NCI-H1105 treated with DMSO at 0.1 percent for 48 hours (cell line): ENCODE measurements around the gene FTSJ3.
"Not testable (repeated sequence)": the region's sequence is repeated elsewhere in the genome, so short reads cannot be mapped to it uniquely, and the experiment has no call there.

Experiments
- DNase-seq: peaks from one replicate; lab custom pipeline; 2025; lab: John Stamatoyannopoulos, UW

FTSJ3 gene

GRCh38 chr17:63826468-63827001 is 928 bp downstream of the FTSJ3 start:
- no peak for DNase-seq

DNA sequence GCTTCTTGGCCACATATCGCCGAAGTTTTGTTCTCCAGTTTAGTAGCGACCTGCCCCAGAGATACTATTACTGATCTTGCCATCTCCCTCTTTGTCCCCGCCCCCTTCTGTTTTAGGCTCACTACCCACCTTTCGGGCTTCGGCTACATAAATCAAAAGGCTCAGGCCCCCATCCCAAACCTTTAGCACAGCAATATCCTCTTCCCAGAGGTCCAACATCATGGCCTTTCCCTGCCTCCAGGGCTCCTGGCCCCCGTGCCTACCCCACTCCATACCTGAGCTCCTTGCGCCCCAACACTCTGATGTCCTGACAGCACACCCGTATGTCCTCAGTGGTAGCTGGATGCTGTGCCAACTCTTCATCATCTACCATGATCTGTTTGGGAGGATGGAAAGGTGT is 3.1 kb downstream of the FTSJ3 start:
- DNase-seq, result no peak

- DNase-seq, result no peak
These were observed 3.7 kb downstream of the FTSJ3 start for GRCh38 chr17:63823659-63824331.

- DNase-seq, result no peak
These were observed 4.9 kb downstream of the FTSJ3 start for GRCh38 chr17:63822537-63822936.

DNA sequence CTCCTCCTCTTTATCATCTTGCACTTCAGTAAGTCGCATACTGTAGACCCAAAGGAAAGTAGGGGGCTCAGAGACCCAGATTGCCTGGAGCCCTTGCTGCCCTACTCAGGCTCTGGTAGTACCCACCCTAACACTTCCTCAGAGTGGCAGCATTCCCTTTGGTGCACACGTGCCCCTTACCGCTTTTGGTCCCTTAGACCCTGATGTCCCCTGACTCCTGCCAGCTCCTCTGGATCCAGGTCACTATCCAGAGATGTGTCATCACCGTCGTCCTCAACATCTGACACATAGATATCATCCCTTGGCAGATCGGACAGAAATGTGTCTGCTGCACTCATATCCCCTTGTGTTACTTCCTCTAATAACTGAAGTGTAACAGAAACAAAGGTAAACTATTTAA is 5.7 kb downstream of the FTSJ3 start:
- no peak for DNase-seq

- DNase-seq, result no peak
These were observed 6.4 kb downstream of the FTSJ3 start for GRCh38 chr17:63820963-63821561.

DNA sequence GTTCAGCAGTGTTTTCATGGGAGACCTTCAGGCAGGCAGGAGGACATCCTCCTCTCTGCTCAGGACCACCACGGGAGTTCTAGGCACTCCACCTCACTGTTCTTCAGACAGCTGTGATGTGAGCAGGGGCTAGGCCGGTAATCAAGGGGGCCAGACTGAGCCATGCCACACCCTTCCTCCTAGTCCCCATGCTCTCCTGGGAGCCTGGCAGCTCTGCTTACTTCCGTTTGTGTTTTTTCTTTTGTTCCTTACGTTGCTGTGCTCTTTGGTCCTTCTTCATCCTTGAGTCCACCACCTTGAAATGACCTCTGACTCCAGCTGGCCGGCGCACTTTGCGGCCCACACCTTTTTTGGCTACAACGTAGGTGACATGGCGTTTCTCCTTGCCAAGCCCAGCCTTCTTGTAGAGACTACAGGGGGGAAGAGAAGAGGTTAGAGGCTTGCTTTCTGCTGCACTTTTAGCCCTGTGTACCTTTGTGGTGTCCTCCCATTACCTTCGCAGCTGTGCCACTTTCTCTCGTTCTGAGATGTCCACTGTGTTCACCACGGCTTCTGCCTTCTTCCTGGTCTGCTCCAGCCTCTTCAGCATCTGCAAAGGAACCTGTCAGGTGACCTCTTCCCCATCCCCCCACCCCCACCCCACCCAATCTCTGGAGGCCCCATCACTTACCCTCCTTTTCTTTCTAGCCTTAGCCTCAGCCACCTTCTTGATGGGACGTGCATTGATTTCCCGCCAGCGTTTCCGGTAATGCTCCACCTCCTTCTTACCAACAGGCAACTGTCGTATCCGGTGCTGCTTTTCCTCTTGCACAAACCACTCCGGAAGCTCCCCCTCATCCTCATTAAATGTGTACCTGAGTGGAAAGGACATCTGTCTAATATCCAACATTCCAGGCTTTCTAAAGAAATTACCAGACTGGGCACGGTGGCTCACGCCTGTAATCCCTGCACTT is 7.6 kb downstream of the FTSJ3 start:
- no peak for DNase-seq

DNA sequence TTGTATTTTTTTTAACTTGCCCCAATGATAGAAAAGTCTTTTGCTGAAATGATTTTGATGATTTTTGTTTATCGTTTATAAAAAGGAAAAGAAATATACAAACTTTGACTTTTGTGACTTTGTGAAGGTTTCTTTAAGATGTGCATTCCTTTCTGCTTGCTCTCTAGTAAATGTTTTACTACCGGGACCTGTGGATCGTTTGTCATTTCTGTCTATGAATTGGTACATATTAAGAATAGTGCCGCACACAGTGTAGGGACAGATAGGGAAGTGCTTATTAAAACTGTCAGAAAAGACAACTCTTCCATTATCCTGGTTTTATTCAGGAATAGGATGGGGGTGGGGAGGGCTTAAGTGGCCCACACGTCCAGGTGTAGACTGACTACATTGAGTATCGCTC is 8.3 kb downstream of the FTSJ3 start:
- DNase-seq, result no peak

- no peak for DNase-seq
These were observed 9.6 kb downstream of the FTSJ3 start for GRCh38 chr17:63817736-63818385.

- no peak for DNase-seq
These were observed 10.8 kb downstream of the FTSJ3 start for GRCh38 chr17:63816669-63817068.

DNA sequence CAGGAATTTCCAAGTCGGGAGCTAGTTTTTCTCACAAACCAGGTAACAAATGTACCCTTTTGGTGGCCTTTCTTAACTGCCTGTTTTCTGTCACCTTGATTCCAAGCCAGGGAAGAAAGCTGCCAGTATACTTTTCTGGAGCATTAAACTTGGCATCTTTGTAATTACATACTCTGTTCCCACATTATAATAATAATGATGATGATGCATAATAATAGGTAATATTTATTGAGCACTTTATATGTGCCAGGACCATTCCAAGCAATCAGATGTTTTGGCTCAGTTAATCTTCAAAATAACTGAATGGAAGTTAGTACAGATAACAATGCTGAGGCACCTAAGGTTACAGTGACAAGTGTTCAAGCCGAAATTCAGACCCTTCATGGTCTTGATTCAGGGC is 11.3 kb downstream of the FTSJ3 start:
- DNase-seq, result no peak

DNA sequence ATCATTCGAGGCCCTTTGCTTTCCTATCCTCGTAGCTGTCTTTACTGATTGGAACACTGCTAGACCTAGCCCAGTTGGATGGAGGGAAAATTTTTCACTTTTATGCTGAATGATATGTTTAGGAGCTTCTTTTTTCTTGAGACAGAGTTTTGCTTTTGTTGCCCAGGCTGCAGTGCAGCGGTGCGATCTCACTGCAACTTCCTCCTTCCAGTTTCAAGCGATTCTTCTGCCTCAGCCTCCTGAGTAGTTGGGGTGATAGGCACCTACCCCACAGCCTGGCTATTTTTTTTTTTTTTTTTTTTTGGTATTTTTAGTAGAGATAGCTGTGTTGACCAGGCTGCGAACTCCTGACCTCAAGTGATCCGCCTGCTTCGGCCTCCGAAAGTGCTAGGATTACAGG is 17.5 kb downstream of the FTSJ3 start:
- DNase-seq, result no peak

DNA sequence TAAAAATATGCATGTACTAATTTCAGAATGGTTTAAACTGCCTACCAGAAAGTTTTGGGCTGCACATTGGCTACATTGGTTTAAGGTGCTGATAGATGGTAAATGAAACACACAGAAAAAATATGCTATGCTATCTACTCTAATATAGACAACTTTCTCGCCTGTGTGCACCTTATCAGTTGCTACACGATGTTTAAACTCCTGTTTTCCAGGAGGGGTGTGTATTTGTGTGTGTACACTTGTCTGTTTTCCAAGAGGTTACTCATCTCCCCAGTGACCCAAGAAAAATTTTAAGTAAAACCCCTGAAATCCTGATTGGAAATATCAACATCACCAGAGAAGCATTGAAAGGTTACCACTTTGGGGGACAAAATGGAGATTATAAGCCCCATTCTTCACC is 21.9 kb downstream of the FTSJ3 start:
- DNase-seq, result no peak

DNA sequence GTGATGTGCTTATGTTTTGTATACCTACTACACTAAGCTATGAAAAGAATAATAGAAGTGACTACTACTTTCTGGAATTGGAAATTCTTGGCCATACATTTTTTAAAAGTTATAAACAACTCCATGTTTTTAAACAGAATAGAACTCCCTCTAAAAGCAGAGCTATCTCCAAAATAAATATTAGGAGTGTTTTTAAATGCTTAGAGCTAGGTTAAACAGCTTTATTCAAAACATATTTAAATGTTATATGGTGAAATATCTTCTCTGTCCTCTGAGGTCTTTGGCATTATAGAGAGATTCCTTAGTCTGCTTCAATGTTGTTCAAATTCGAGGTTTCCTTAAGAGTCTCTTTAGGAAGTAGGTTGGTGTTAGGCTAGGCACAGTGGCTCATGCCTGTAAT is 23.1 kb downstream of the FTSJ3 start:
- no peak for DNase-seq

GRCh38 chr17:63800783-63801182 is 26.7 kb downstream of the FTSJ3 start:
- DNase-seq, result no peak

DNA sequence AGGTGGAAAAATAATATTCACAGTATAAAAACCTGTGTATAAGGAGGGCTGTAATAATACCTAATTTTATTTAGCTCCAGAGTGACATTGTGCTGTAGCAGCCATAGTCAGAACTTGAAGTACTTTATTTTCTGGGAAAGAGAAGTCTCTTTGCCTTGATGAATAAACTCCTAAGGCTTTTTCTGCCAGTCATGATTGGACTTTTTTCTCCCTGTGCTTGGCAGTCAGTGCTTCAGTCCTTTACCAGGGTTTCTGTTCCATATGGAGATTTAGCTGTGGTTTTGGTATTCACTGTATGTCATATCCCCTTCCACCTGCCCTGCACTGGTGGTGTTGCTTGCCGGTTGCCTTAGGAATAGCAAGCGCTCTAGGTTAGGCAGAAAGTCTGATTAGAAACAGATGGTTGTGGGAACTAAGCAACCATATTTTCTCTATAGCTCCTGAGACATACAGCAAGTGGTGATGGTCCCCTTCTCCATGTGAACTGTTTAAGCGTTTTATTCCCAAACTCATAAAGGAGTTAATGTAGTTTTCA is 28.8 kb downstream of the FTSJ3 start:
- DNase-seq, result no peak

GRCh38 chr17:63796375-63796774 is 31.1 kb downstream of the FTSJ3 start:
- not testable (repeated sequence) for DNase-seq

GRCh38 chr17:63792055-63792729 is 35.3 kb downstream of the FTSJ3 start:
- no peak for DNase-seq

- no peak for DNase-seq
These were observed 37.4 kb downstream of the FTSJ3 start for GRCh38 chr17:63790057-63790456.

GRCh38 chr17:63786971-63787711 is 40.3 kb downstream of the FTSJ3 start:
- DNase-seq, result no peak

GRCh38 chr17:63786117-63786516 is 41.3 kb downstream of the FTSJ3 start:
- no peak for DNase-seq
